Ovary (tissue), 9 donors: ENCODE data around the gene PRDM16. TPM values are rescaled to one million over a fixed set of nuclear protein-coding genes. Genes with fewer than 3 reads are reported as not detected.
"Not testable (repeated sequence)": the region's sequence is repeated elsewhere in the genome, so short reads cannot be mapped to it uniquely, and the experiment has no call there.

Experiments
- DNase-seq, 5 donors: peaks; one replicate each; pipeline ENCODE4 v3.0.0-alpha.2; 2019 to 2020
- H3K27ac ChIP-seq, 2 donors: fragments of 200-600 bp; one replicate each; pipeline versions ENCODE4 v1.5.1 to v1.8.0; 2019 to 2022
- H3K27me3 ChIP-seq: fragments of 200-600 bp; one replicate; pipeline ENCODE4 v1.8.0; 2022
- H3K36me3 ChIP-seq: fragments of 200-600 bp; sonication (generic); one replicate; pipeline ENCODE4 v1.5.1; 2019
- H3K4me1 ChIP-seq: one replicate; pipeline ENCODE4 v1.8.1; 2013; ENCODE audit warnings: mild to moderate bottlenecking, moderate library complexity; ENCODE audit not compliant: insufficient read depth
- H3K4me3 ChIP-seq: fragments of 200-600 bp; sonication (generic); one replicate; pipeline ENCODE4 v1.5.1; 2017
- H3K9me3 ChIP-seq, 2 donors: fragments of 200-600 bp in 1 of 2; sonication (generic) in 1 of 2; one replicate each; pipeline versions ENCODE4 v1.5.1 to v1.8.1; 2013 to 2019; ENCODE audit warnings: mild to moderate bottlenecking in 1 of 2, moderate library complexity in 1 of 2
- CTCF ChIP-seq, 3 donors: fragments of 450-650 bp in 2 of 3; fragments of 200-600 bp in 1 of 3; IDR thresholded peaks; one replicate each; pipeline versions ENCODE4 v1.5.1 to v1.8.0; 2016 to 2022; ENCODE audit warnings: antibody characterized with exemption in 3 of 3, mild to moderate bottlenecking in 1 of 3
- EP300 ChIP-seq: sonication (generic); formaldehyde crosslinking; IDR thresholded peaks from one replicate; pipeline ENCODE4 v1.6.1; 2017; ENCODE audit warnings: antibody characterized with exemption
- POLR2A ChIP-seq: fragments of 450-650 bp; IDR thresholded peaks from one replicate; pipeline ENCODE4 v1.6.1; 2017; ENCODE audit warnings: antibody characterized with exemption, mild to moderate bottlenecking, moderate library complexity
- WGBS, 3 donors: extraction: QIAGEN DNeasy Blood & Tissue Kit in 1 of 3; methylation state at CpG; one replicate each; pipeline versions ENCODE4 v1.1.5 to v1.1.7; 2013 to 2017; 5-methylcytosine and 5-hydroxymethylcytosine counted together
- intact Hi-C, 4 donors: fragments of 100-400 bp; cut with DNase I; formaldehyde crosslinking; loops; one replicate each; pipeline versions ENCODE4 v1.11.0 to v1.15.1; 2022 to 2023
- polyA plus RNA-seq, 2 donors: library from polyadenylated mRNA; stranded (reverse); fragments of 200-250 nt in 1 of 2; fragments of 350-450 nt in 1 of 2; fragmentation: Illumina TruSeq in 1 of 2; extraction: RNeasy Lipid Tissue Mini Kit (QIAGEN cat#74804) in 1 of 2; gene quantifications; one replicate each; pipeline ENCODE4 v1.2.3, GENCODE V29; 2013 to 2014
- total RNA-seq, 7 donors: library from RNA; depleted of rRNA in 2 of 7; stranded (reverse); fragments of >200 nt in 2 of 7; fragmentation: NEBNext Ultra II Directional in 3 of 7; extraction: Animal tissue kit (Norgen Biotek cat#: 25700) in 3 of 7; gene quantifications; one replicate each; pipeline versions ENCODE4 v1.1.0 to v1.2.4, GENCODE V29; 2016 to 2023
- donor health status: DM: no; HTN: no; CAD: no; lungs with moderate emphysema.
- donor health status: DM: no; HTN: no; CAD: no.
- donor health status: Bipolar disorder and iron deficiency.
- donor health status: DM: yes; HTN: yes; CAD: no.
- donor health status: DM: no; HTN: no; CAD: no.
- donor health status: DM: yes; HTN: yes; CAD: no.

The PRDM16 gene
- total and polyA plus RNA-seq, 9 donors: 1.1 to 17.3 (median 3.9) TPM

- H3K27me3 ChIP-seq: no peaks in the 10 kb centered on the region
- no peak for TF ChIP-seq EP300
- no peak for TF ChIP-seq CTCF (IDR thresholded peaks at IDR 0.05)
- TF ChIP-seq POLR2A: no peak
- 65 to 70% (median 66%) methylated on average over 21 of the region's 21 CpGs for WGBS, 3 donors
- no peak overlapping the region for H3K4me3 ChIP-seq
- no peaks in the 10 kb centered on the region for H3K4me1 ChIP-seq
- no peak for DNase-seq
- H3K36me3 ChIP-seq: no peaks in the 10 kb centered on the region
- no peaks in the 10 kb centered on the region for H3K9me3 ChIP-seq
- intact Hi-C loops: no loop called here
- H3K27ac ChIP-seq: no peak overlapping the region
Observed at GRCh38 chr1:3164671-3165070, 95.7 kb downstream of the PRDM16 start.

- H3K9me3 ChIP-seq, DNase-seq, H3K36me3 ChIP-seq, H3K4me1 ChIP-seq, H3K27ac ChIP-seq, intact Hi-C loops, H3K4me3 ChIP-seq, H3K27me3 ChIP-seq: not testable (repeated sequence)
- 83 to 86% (median 83%) methylated on average over 1 of the region's 1 CpG for WGBS, 3 donors
Observed at GRCh38 chr1:3165189-3165588, 96.2 kb downstream of the PRDM16 start.

- no peaks in the 10 kb centered on the region for H3K9me3 ChIP-seq
- H3K27me3 ChIP-seq: no peaks in the 10 kb centered on the region
- DNase-seq: no peak
- 91 to 93% (median 92%) methylated on average over 32 of the region's 32 CpGs for WGBS, 3 donors
- TF ChIP-seq POLR2A (no peak), CTCF (IDR thresholded peaks at IDR 0.05) (no peak), EP300 (no peak)
- no peak overlapping the region for H3K4me3 ChIP-seq
- peaks cover 7% of the 10 kb centered on the region for H3K4me1 ChIP-seq
- intact Hi-C loops: no loop called here
- H3K36me3 ChIP-seq: no peaks in the 10 kb centered on the region
- H3K27ac ChIP-seq: no peak overlapping the region
Observed at GRCh38 chr1:3166206-3166918, 97.4 kb downstream of the PRDM16 start.

GRCh38 chr1:3167255-3167654 is 98.3 kb downstream of the PRDM16 start:
- H3K4me1 ChIP-seq: peaks cover 12% of the 10 kb centered on the region
- no peaks in the 10 kb centered on the region for H3K27me3 ChIP-seq
- intact Hi-C loops: no loop called here
- no peaks in the 10 kb centered on the region for H3K36me3 ChIP-seq
- H3K4me3 ChIP-seq: no peak overlapping the region
- no peaks in the 10 kb centered on the region for H3K9me3 ChIP-seq
- DNase-seq: no peak
- TF ChIP-seq POLR2A (no peak), EP300 (no peak), CTCF (IDR thresholded peaks at IDR 0.05) (no peak)
- 74 to 85% (median 79%) methylated on average over 14 of the region's 14 CpGs for whole genome bisulfite sequencing, 3 donors
- no peak overlapping the region for H3K27ac ChIP-seq

GRCh38 chr1:3168678-3169077 is 99.7 kb downstream of the PRDM16 start:
- no peaks in the 10 kb centered on the region for H3K9me3 ChIP-seq
- no peaks in the 10 kb centered on the region for H3K36me3 ChIP-seq
- TF ChIP-seq CTCF (IDR thresholded peaks at IDR 0.05) (no peak), POLR2A (no peak), EP300 (no peak)
- intact Hi-C loops: no loop called here
- H3K4me1 ChIP-seq: peaks cover 12% of the 10 kb centered on the region
- DNase-seq: no peak
- no peak overlapping the region for H3K27ac ChIP-seq
- WGBS, 3 donors: 55 to 62% (median 59%) methylated on average over 8 of the region's 8 CpGs
- H3K27me3 ChIP-seq: no peaks in the 10 kb centered on the region
- no peak overlapping the region for H3K4me3 ChIP-seq
